Muscle of leg (tissue), 11 donors: ENCODE data around the gene EVL. TPM values are rescaled to one million over a fixed set of nuclear protein-coding genes. Genes with fewer than 3 reads are reported as not detected.
"Not testable (repeated sequence)": the region's sequence is repeated elsewhere in the genome, so short reads cannot be mapped to it uniquely, and the experiment has no call there.

ENCODE experiments used
- DNase-seq: peaks from one replicate; pipeline ENCODE4 v3.0.0; 2013
- H3K27ac ChIP-seq: one replicate; pipeline ENCODE4 v1.5.1; 2013; ENCODE audit warnings: mild to moderate bottlenecking, low read length, control low read depth
- H3K27me3 ChIP-seq: one replicate; pipeline ENCODE4 v1.6.1; 2013; ENCODE audit warnings: low read length; ENCODE audit not compliant: control insufficient read depth, insufficient read depth
- H3K36me3 ChIP-seq: one replicate; pipeline ENCODE4 v1.6.1; 2013; ENCODE audit warnings: low read length; ENCODE audit not compliant: control insufficient read depth, insufficient read depth
- H3K4me1 ChIP-seq: one replicate; pipeline ENCODE4 v1.6.1; 2013; ENCODE audit warnings: low read length; ENCODE audit not compliant: control insufficient read depth, insufficient read depth
- H3K4me3 ChIP-seq: one replicate; pipeline ENCODE4 v1.5.1; 2013; ENCODE audit warnings: low read length, control low read depth
- H3K9me3 ChIP-seq: replicated peaks from 2 replicates; pipeline ENCODE4 v1.6.1; 2013; ENCODE audit warnings: low read depth, low read length; ENCODE audit not compliant: control insufficient read depth
- WGBS: methylation state at CpG from one replicate; pipeline ENCODE4 v1.1.5; 2013; ENCODE audit warnings: missing lambda C conversion rate; ENCODE audit not compliant: insufficient coverage; 5-methylcytosine and 5-hydroxymethylcytosine counted together
- polyA plus RNA-seq, 8 donors: library from polyadenylated mRNA; unstranded; fragments of 120-200 nt; gene quantifications; one replicate each; pipeline versions ENCODE4 v1.2.1 to v1.2.3, GENCODE V29; 2013; ENCODE audit warnings: inconsistent platforms in 1 of 8, low replicate concordance in 1 of 8; ENCODE audit not compliant: insufficient read length in 8 of 8, insufficient read depth in 1 of 8
- total RNA-seq: library from RNA; stranded (reverse); fragments of 120-200 nt; gene quantifications from one replicate; pipeline ENCODE4 v1.2.4, GENCODE V29; 2013

EVL gene
- total and polyA plus RNA-seq, 9 donors = 32.8 to 85.2 (median 60.7) TPM

DNA sequence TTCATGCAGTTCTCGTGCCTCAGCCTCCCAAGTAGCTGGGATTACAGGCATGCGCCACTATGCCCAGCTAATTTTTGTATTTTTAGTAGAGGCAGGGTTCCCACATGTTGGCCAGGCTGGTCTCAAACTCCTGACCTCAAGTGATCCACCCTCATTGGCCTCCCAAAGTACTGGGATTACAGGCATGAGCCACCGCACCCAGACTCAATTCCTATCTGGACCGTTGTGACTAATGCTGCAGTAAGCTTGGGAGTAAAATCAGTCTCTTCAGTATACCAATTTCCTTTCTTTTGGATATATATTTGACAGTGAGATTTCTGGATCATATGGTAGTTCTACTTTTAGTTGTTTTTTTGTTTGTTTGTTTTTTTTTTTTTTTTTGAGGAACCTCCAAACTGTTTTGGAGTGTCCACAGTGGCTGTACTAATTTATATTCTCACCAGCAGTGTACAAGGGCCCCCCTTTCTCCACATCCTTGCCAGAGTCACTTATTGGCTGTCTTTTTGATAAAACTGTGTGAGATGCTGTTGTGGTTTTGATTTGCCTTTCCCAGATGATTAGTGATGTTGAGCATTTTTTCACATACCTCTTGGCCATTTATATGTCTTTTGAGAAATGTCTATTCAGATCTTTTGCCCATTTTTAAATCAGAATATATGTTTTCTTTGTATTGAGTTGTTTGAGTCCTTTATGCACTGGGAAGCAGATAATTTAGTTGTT is 37.3 kb upstream of the EVL start:
- no peak overlapping the region for H3K27ac ChIP-seq
- no CpG with 5 or more reads among the region's 4 CpGs for WGBS
- peaks cover 3% of the 10 kb centered on the region for H3K4me1 ChIP-seq

DNA sequence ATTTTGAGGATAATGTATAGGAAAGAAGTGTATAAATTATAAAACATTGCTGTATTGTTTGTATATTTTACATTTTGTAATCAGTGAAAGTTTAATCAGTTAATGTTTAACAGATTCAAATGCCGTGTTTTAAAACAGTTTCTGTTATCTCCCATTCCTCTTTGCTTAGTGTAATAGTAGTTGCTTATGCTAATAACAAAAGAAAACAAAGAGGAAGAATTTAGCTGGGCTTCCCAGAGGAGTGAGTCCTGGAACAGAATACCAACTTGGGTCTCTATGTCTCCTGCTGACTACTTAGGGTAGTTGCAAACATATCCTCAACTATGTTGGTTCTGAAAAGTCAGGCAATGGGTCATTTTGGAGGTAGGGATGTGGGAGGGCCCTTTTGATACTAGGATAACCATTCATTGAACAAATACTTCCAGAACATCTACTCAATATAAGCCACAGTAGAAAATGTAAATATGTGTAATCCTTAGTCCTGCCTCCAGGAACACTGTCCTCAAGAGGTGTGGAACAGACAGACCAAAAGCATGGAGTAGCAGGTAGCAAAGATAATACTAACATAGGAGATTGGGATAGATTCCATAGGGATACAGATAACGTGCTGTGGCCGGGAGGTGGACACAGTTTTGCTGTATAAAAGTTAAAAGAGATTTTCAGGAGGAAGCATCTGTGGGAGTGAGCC is 36.1 kb upstream of the EVL start:
- Histone ChIP-seq H3K9me3 (no peaks in the 10 kb centered on the region), H3K4me3 (no peak overlapping the region), H3K27me3 (no peaks in the 10 kb centered on the region), H3K36me3 (no peaks in the 10 kb centered on the region), H3K4me1 (peaks cover 3% of the 10 kb centered on the region), H3K27ac (no peak overlapping the region)
- WGBS = 79% methylated on average over 2 of the region's 3 CpGs
- no peak for DNase-seq

More for the DNA sequence above, 37.3 kb upstream of the EVL start:
- Histone ChIP-seq H3K9me3 (no peaks in the 10 kb centered on the region), H3K36me3 (no peaks in the 10 kb centered on the region), H3K4me3 (no peak overlapping the region), H3K27me3 (no peaks in the 10 kb centered on the region)
- DNase-seq = no peak

DNA sequence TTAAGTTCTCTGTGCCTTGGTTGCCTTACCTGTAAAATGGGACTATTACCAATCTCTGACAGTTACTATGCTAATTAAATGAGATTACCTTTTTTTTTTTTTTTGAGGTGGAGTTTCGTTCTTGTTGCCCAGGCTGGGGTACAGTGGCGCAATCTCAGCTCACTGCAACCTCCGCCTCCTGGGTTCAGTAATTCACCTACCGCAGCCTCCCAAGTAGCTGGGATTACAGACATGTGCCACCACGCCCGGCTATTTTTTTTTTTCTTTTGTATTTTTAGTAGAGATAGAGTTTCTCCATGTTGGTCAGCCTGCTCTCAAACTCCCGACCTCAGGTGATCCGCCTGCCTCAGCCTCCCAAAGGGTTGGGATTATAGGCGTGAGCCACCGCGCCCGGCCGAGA is 35.2 kb upstream of the EVL start:
- not testable (repeated sequence) for DNase-seq, H3K9me3 ChIP-seq, H3K27ac ChIP-seq, H3K4me1 ChIP-seq, H3K36me3 ChIP-seq, H3K4me3 ChIP-seq, H3K27me3 ChIP-seq
- WGBS = no CpG with 5 or more reads among the region's 13 CpGs

DNA sequence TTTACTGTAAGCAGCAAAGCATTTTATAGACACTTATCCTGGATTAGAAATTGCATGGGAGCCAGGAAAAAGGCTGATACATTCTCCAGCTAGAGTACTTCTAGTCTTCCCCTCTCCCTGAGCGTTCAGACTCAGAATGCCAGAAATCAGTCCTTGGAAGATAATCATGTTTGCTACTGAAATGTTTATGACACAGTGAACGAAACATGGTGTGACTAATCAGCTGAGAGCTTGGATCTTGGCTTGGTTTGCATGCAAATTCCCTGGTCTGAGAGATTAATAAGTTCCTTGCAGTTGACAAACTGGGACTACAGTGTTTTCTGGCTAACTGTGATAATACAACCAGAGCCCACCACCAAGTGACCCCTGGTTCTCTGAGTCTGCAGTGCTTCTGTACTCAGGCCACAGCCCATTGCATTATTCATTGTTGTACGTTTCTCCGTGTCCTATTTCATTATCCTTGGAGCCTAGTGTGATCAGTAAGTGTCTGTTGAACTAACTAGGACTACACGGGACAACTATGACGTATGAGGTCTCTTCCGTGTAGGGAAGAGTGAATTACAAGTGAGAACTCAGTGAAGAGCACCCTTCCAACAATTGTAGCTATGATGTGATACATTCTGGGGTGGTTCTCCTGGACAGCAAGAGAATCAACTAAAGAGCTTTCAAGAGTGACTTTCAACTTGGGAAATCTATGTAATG is 34.6 kb upstream of the EVL start:
- WGBS = 88% methylated on average over 5 of the region's 7 CpGs
- Histone ChIP-seq H3K4me1 (no peaks in the 10 kb centered on the region), H3K36me3 (no peaks in the 10 kb centered on the region), H3K27ac (no peak overlapping the region), H3K4me3 (no peak overlapping the region), H3K9me3 (no peaks in the 10 kb centered on the region), H3K27me3 (no peaks in the 10 kb centered on the region)
- DNase-seq = peak; percentile 30

DNA sequence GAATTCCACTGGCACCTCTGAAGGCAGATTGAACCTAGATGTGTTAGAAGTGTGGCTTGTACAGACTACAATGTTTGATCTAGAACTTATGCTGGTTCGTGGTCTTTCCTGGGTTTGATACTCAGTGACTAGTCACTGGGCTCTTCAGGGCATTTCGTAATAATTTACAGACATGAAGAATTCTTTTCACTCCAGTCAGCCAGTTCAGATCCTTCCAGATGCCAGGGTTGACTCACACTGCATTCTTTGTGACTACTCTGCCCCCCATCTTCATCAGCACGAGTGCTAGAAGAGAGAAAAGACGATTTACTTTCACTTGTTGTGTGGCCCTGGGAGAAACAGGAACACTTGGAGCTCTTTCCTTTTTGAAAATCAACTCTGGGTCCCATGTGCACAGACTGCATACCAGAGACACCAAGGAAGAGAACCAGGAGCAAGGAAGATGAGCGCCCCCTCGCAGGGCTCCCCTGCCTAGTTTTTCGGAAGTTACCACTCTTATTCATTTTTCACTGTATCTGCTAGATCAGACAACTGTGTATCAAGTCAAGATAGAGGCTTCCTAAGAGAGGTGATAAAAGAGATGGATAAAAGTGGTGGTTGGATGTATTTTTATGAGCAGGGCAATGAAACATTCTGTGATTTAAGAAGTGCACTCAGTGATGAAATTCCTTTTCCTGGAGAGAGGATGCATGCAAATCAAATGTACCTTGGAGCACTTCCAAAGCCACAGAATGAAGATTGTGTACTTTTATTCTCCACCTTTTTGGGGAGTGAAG is 33.5 kb upstream of the EVL start:
- Histone ChIP-seq H3K4me3 (no peak overlapping the region), H3K27ac (no peak overlapping the region)

DNA sequence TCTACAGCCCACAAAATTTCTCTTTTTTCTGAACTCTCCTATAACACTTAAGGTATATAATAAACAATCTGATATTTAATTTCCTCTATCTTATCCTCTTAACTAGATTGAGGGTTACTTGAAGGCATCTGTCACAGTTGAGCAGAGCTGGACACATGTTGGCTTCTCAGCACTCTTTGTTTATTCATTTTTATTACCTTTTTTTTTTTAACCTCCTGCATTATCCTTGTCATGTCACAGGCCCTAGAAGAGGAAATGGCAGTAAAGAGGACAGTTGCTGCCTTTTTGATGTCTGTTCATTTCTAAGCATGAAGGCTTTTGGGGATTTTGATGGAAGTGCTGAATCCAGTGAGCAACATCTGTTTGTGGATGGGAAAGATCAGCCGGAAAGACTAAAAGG is 32.5 kb upstream of the EVL start:
- DNase-seq = no peak
- H3K27ac ChIP-seq = no peak overlapping the region
- no peaks in the 10 kb centered on the region for H3K4me1 ChIP-seq
- no CpG with 5 or more reads among the region's 1 CpG for WGBS
- no peaks in the 10 kb centered on the region for H3K9me3 ChIP-seq
- no peak overlapping the region for H3K4me3 ChIP-seq
- H3K36me3 ChIP-seq = no peaks in the 10 kb centered on the region
- H3K27me3 ChIP-seq = no peaks in the 10 kb centered on the region

More for the DNA sequence above, 33.5 kb upstream of the EVL start:
- no peaks in the 10 kb centered on the region for H3K4me1 ChIP-seq
- no peaks in the 10 kb centered on the region for H3K36me3 ChIP-seq
- peak; percentile 25 for DNase-seq
- no peaks in the 10 kb centered on the region for H3K9me3 ChIP-seq
- 70% methylated on average over 4 of the region's 7 CpGs for WGBS
- no peaks in the 10 kb centered on the region for H3K27me3 ChIP-seq

DNA sequence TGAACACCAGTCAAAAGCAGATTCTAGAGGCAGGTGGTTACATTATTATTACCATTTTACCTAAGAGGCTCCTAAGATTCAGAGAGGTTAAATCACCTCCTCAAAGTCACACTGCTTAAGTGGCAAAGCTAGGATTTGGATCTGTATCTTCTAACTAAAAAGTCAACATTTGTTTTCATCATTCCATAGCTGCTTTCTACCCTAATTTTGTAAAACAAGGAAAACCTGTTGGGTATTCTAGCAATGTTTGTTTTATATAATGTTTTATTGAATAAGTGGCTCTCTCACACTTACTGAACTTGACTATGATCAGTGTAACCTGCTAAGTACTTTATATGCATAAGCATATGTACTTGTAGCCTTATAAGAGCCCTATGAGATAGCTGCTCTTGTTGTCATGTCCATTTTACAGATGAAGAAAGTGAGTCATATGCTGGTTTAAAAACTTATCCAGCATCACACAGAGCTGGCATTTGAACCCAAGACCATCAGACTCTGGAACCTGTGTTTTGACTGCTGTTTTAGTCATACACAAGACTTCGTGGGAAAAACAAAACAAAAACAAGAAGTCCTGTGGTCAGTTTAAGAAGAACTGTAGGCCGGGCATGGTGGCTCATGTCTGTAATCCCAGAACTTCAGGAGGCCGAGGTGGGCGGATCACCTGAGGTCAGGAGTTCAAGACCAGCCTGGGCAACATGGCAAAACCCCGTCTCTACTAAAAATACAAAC is 31.7 kb upstream of the EVL start:
- no peaks in the 10 kb centered on the region for H3K4me1 ChIP-seq
- no peaks in the 10 kb centered on the region for H3K36me3 ChIP-seq
- no peak overlapping the region for H3K4me3 ChIP-seq
- WGBS = 100% methylated on average over 2 of the region's 5 CpGs
- DNase-seq = no peak
- H3K27me3 ChIP-seq = no peaks in the 10 kb centered on the region
- H3K27ac ChIP-seq = no peak overlapping the region
- H3K9me3 ChIP-seq = no peaks in the 10 kb centered on the region

DNA sequence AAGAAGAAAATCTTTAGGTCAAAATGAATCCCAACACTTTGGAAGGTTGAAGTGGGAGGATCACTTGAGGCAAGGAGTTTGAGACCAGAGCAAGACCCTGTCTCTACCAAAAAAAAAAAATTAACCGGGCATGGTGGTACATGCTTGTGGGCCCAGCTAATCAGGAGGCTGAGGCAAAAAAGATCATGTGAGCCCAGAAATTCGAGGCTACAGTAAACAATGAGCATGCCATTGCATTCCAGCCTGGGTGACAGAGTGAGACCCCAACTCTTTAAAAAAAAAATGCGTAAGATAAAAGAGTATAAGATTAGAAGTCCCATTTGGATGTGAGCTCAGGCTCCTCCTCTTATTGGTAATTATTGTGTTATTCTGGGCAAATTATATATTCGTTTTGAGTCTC is 30.8 kb upstream of the EVL start:
- no peak overlapping the region for H3K4me3 ChIP-seq
- no peak overlapping the region for H3K27ac ChIP-seq
- H3K9me3 ChIP-seq = no peaks in the 10 kb centered on the region
- DNase-seq = no peak
- no peaks in the 10 kb centered on the region for H3K27me3 ChIP-seq
- no peaks in the 10 kb centered on the region for H3K4me1 ChIP-seq
- WGBS = 50% methylated on average over 1 of the region's 4 CpGs
- no peaks in the 10 kb centered on the region for H3K36me3 ChIP-seq

DNA sequence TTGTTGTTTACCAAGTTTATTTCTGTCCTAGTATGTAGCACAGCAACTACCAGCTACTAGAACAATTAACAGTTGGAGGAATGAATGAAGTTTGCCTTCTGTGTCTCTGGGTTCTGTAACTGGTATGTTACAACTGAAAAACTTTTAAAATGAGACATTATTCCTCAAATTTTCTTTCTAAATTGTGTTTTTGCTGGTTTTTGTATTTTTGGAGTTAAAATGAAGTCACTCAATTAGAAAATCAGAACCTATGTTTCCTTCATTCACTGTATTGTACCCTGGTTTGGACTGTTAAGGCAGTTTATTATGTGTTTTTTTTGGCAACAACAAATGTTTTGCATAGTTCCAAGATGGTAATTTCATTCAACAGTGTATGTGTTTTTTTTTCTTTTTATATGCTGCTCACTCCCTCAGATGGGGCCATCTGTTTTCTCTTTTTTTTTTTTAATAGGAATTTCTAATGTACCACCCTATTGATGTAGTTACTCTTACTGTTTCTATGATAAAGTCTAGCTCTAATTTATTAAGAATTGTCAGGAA is 30.2 kb upstream of the EVL start:
- H3K36me3 ChIP-seq = no peaks in the 10 kb centered on the region
- no peak for DNase-seq
- no peak overlapping the region for H3K4me3 ChIP-seq
- H3K27ac ChIP-seq = no peak overlapping the region
- H3K4me1 ChIP-seq = no peaks in the 10 kb centered on the region
- no peaks in the 10 kb centered on the region for H3K9me3 ChIP-seq
- H3K27me3 ChIP-seq = no peaks in the 10 kb centered on the region
